Measurements from ENCODE around the gene VCP.
A peak's percentile ranks its signal among the peaks of the same experiment; 100 is the strongest.

The VCP gene

DNA sequence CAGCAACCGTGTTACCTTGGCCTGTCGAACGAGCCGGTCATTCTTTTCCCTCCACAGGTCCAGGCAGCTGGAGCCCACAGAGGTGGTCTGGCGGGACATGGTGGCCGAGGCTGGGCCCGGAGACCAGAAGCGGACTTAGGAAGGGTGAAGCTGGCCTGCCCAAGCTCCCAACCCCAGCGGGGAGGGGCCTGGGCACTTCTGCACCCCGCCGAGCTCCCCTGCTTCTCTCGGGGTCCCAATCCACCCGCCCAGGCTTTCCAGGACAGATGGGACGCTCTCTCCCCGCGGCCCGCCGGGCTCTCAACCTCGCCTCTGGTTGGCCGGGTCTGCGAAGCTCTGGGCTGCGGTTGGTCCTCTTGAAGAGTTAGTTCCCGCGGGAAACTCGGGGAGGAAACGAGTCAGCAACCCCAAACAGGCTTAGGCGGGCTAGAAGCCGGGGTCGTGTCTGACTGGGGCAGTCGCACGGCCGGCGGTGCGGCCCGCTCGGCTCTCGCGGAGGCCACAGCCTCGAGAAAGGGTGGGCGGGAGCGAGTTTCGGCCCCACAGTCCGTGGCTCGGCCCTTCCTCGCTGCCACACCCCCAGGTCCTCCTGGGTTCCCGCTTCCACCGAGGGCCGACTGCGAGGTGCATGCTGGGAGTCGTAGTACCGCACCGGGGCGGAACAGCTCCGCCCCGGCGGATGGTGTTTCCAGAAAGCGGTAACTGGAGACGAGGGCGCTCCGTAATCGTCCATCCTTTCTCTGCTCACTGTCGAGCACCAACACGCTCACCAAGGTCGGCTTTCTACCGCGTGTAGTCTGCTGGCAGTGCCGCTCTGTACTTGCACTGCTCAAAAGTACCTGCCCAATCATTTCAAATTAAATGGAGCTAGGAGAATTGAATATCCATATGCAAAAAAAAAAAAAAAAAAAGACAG is 7.3 kb upstream of the VCP start, which contains the start of gene FANCG:
Gene FANCG (minus strand): TSS at position 517 of the 916 bp plus-strand sequence. CDS start 418 bp downstream, at position 99.
- Mint-ChIP-seq H3K4me3 (peak within 1 kb of the TSS; percentile 98), H3K4me1 (ENCODE audit: low read depth) (peaks cover 24% of the 10 kb centered on the region), H3K27me3 (ENCODE audit: low read depth) (no peaks in the 10 kb centered on the region), H3K27ac (peak within 1 kb of the TSS; percentile 100), H3K9me3 (no peaks in the 10 kb centered on the region), H3K36me3 (ENCODE audit: low read depth) (peaks cover 20% of the 10 kb centered on the region)

DNA sequence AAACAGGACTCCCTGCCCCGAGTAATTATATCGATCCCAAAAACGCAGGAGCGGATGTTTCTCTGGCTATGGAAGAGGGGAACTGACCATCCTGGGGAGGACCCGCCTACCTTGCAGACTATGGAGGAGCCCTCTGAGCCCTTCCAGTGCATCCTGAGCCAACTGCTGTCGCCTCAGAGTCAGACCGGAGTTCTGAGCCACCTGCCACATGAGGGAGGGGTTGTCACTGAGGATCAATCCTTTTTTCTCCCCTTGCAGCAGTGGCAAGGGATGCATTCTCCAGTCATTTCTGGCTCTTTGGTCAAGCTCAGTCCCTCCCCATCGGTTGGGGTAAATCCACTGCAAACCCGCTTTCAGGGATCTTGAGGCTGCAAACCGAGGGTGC is 6.6 kb upstream of the VCP start:
- Mint-ChIP-seq H3K27me3 (ENCODE audit: low read depth) (no peaks in the 10 kb centered on the region), H3K4me3 (peak overlapping the region; percentile 98), H3K36me3 (ENCODE audit: low read depth) (peaks cover 23% of the 10 kb centered on the region), H3K9me3 (no peaks in the 10 kb centered on the region), H3K4me1 (ENCODE audit: low read depth) (peaks cover 27% of the 10 kb centered on the region), H3K27ac (peak overlapping the region; percentile 70)

DNA sequence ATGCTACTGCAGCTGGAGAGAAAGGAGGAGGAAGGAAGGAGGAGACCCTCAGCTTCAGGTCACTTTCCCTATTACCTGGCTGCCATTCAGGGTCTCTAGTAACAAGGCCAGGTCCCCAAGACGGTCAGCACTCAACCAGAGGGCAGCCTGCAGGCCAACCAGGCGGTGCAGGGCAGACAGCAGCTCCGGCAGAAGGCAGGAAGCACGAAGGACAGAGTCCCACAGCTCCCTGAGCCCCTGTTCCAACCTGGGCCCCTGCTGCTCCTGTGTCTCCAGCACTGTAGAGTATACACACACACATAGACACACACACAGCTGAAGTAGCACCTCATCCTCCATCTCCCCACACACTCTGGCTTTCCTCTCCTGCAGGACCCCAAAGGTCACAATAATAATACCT is 5.6 kb upstream of the VCP start:
- Mint-ChIP-seq H3K27ac (peak overlapping the region; percentile 62), H3K27me3 (ENCODE audit: low read depth) (no peaks in the 10 kb centered on the region), H3K9me3 (no peaks in the 10 kb centered on the region), H3K36me3 (ENCODE audit: low read depth) (peaks cover 29% of the 10 kb centered on the region), H3K4me1 (ENCODE audit: low read depth) (peaks cover 28% of the 10 kb centered on the region), H3K4me3 (peak overlapping the region; percentile 98)

DNA sequence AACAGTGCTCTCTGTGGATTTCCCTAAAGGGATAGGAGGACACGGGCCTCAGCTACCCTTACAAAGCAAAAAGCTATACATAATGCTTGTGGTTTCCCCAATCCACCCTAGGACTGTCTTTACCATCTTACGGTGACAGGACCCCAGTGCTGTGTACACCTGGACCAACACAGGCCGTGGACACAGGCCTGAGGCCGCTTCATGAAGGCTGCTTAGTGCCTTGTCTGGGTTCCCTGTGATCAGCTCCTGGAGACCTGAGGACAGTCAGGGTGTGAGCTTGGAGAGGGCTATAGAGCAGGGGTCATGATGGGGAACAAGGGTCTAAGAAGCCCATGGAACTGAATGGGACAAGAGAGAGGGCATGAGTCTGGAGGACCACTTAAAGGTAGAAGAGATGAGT is 4.4 kb upstream of the VCP start:
- Mint-ChIP-seq H3K4me1 (ENCODE audit: low read depth) (peaks cover 31% of the 10 kb centered on the region), H3K4me3 (no peak overlapping the region), H3K27ac (no peak overlapping the region), H3K9me3 (no peaks in the 10 kb centered on the region), H3K36me3 (ENCODE audit: low read depth) (peaks cover 29% of the 10 kb centered on the region), H3K27me3 (ENCODE audit: low read depth) (no peaks in the 10 kb centered on the region)

DNA sequence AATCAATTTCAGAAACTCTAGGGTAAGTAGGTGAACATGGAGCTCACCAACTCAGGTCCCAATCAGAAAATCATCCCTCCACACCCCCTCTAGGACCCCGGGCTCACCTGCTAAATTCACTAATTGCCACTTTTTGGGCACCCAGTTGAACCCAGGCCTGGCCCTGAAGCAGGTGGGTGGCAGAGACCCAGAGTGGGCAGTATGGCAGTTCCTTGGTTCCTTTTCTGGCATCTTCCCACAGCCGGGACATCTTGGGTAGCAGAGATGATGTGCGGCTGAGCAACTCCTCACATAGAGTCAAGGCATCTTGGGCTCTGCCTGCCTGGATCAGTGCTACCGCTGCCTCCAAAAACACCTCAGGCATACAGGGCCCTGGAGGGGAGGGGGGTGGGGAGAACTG is 2.9 kb upstream of the VCP start:
- Mint-ChIP-seq H3K9me3 (no peaks in the 10 kb centered on the region), H3K27ac (no peak overlapping the region), H3K36me3 (ENCODE audit: low read depth) (peaks cover 42% of the 10 kb centered on the region), H3K27me3 (ENCODE audit: low read depth) (no peaks in the 10 kb centered on the region), H3K4me3 (no peak overlapping the region), H3K4me1 (ENCODE audit: low read depth) (peaks cover 38% of the 10 kb centered on the region)

DNA sequence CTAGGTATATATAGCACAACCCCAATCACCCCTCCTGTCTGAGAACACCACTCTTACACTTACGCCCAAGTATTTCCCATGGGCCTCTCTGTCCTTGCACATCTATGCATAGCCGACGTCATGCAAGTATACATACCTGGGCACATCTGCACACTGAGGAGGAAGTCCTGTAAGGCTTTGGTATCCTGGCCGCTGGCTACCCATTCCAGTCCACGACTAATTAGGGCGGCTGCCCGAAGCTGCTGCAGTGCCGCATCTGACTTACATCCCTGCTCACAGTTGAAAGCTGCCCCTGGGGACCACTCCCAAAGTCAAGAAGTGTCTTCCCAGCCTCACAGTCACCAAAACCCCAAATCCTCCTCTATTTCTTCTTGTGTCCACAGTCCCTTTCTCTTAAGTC is 2.4 kb upstream of the VCP start:
- Mint-ChIP-seq H3K4me1 (ENCODE audit: low read depth) (peaks cover 42% of the 10 kb centered on the region), H3K36me3 (ENCODE audit: low read depth) (peaks cover 45% of the 10 kb centered on the region), H3K9me3 (no peaks in the 10 kb centered on the region), H3K4me3 (no peak overlapping the region), H3K27ac (peak overlapping the region; percentile 2), H3K27me3 (ENCODE audit: low read depth) (no peaks in the 10 kb centered on the region)

DNA sequence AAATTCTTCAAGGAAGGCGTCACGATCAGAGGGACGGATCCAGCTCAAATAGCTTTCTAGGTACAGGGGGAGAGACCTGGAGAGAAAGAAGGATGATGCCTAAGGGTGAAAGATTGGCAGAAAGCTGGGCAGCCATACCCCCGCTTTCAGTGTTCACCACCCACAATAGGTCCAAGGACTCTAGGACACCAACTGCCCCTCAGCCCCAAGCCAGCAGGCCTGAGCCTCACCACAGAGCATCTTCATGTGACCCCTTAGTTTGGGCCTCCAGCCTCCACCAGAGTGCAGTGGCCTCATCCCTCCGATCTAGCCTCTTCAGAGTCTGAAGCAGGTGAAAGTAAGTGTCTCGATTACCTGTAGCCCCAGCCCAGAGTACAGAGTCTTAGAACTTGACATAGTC is 1.7 kb upstream of the VCP start:
- Mint-ChIP-seq H3K4me1 (ENCODE audit: low read depth) (peaks cover 43% of the 10 kb centered on the region), H3K9me3 (no peaks in the 10 kb centered on the region), H3K36me3 (ENCODE audit: low read depth) (peaks cover 45% of the 10 kb centered on the region), H3K27me3 (ENCODE audit: low read depth) (no peaks in the 10 kb centered on the region), H3K27ac (no peak overlapping the region), H3K4me3 (no peak overlapping the region)

DNA sequence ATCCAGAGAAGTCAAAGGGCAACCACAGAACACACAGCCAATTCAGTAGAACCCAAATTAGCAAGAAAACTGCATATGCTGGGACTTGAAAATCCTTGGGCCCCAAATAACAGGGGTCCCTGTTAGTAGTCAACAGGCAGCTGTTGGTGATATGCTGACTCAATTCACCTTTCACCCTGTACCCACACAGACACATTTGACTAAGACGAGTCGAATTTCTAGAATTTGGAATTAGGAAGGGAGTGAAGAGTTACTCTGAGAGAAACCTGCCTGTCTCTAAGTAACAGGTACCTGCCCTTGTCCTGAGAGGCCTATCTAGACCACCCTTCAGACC is 821 bp upstream of the VCP start:
- Mint-ChIP-seq H3K9me3 (no peaks in the 10 kb centered on the region), H3K36me3 (ENCODE audit: low read depth) (peaks cover 49% of the 10 kb centered on the region), H3K27ac (peak overlapping the region; percentile 92), H3K4me3 (peak overlapping the region; percentile 76), H3K27me3 (ENCODE audit: low read depth) (no peaks in the 10 kb centered on the region), H3K4me1 (ENCODE audit: low read depth) (peaks cover 45% of the 10 kb centered on the region)

DNA sequence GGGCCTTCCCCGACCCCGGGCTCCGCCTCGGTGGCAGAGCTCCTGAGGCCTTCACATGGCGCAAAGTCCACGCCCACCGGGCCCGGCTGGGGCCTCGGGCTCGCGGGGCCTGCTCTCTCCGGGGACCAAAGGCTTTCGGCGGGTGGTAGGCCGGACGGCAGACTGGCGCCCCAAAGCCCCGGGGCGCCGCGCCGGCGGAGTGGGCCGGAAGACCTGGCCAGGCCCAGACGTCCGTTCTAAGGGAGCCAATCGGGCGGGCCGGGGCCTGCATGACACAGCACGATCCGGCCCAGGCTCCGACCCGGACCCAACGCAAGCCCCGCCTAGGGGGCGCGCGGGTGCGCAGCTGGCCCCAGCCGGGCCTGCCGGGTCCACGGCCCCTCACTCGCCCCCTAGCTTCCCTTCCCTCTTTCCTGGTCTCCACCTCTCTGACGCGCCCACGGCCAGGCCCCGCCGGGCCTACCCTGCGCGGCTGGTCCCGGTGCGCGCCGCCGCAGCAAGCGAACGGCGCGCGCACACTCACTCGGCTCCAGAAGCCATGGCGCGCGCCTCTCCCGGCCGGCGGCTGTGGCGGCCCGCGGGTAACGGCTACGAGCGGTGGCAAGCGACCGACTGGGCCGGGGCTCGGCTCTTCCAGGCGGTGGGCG is 488 bp downstream of the VCP start:
- peaks cover 54% of the 10 kb centered on the region for H3K36me3 Mint-ChIP-seq (ENCODE audit: low read depth)
- no peaks in the 10 kb centered on the region for H3K27me3 Mint-ChIP-seq (ENCODE audit: low read depth)
- no peaks in the 10 kb centered on the region for H3K9me3 Mint-ChIP-seq
- peaks cover 45% of the 10 kb centered on the region for H3K4me1 Mint-ChIP-seq (ENCODE audit: low read depth)
- H3K27ac Mint-ChIP-seq = peak overlapping the region; percentile 92
- peak overlapping the region; percentile 91 for H3K4me3 Mint-ChIP-seq

DNA sequence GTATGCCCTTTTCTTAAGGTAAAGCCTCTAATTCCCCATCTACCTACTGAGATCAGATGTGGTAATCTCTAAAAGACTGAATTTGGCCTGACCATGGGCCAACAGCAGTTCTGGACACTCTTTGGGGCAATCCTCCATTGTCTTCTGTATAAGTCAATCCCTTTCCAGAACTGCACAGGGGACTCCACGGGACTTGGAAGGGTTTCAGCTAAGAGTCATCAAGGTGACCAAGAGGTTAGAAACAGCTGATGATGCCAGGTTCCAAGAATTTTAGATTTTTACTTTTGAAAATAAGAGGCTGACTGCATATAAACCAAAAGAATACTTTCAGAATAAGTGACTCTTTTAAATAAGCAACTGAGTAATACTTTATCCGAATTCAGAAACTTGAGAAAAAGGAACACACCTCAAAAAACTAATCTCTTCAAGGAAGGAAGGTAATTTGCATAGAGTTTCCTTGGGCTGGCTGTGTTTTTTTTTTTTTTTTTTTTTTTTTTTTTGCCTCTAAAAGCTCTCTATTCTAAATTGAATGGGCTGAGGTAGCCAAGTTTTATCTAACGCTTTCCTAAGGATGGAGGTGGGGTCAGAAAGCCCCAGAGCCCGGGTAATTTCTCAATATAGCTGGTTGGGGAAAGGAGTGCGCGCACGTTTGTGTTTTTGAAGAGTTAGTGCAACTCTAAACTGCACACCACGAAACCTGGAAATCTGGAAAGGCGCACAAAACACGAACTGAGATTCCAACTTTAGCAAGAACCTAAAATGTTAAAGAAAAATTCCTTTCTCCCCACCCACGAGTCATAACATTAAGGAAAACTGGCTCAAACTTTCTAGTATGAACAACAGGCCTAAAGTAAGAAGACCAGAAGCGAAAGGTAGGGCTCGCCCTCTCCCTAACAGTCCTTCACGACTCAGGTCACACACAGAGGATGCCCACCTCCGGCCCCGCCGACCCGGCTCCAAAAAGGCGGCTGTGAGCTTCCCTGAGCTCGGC is 1.3 kb downstream of the VCP start:
- Mint-ChIP-seq H3K27ac (peak overlapping the region; percentile 85), H3K27me3 (ENCODE audit: low read depth) (no peaks in the 10 kb centered on the region), H3K4me3 (peak overlapping the region; percentile 91), H3K9me3 (no peaks in the 10 kb centered on the region), H3K36me3 (ENCODE audit: low read depth) (peaks cover 59% of the 10 kb centered on the region), H3K4me1 (ENCODE audit: low read depth) (peaks cover 49% of the 10 kb centered on the region)

DNA sequence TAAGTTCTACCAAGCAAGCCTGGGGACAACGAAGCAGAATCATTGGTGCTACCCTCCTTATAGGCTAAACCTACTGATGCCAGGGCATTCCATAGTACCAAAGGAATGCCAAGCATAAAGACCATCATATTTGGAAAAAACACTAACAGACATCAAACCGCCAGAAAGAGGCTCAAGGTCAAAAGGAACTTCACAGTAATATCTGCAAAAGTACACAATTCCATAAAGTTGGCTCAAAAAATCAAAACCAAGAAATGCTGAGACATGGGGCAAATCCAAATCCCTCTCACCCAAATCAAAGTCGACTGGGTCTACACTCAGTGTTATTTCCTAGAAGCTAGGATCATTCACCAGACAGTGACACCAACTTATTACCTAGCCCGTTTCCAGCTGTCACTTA is 3.4 kb downstream of the VCP start:
- H3K27ac Mint-ChIP-seq = no peak overlapping the region

DNA sequence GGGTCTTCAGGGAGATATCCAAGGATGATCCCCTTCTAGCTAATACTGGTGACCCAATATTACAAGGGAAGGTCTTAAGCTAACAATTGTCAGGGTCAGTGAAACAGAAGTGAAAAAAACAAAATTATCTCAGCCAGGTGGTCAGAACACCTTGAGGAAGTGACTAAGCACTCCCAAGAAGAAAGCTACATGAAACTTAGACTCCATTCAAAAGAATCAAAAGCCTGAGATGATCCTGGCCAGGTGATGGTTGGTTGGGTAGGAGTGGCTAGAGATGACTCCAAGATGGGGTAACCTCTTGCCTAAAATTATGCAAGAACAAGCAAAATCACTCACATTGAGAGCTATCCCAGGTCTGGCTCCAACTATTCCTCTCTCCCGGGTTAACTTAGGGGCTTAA is 5.4 kb downstream of the VCP start:
- Mint-ChIP-seq H3K27me3 (ENCODE audit: low read depth) (no peaks in the 10 kb centered on the region), H3K36me3 (ENCODE audit: low read depth) (peaks cover 65% of the 10 kb centered on the region), H3K9me3 (no peaks in the 10 kb centered on the region), H3K4me1 (ENCODE audit: low read depth) (peaks cover 39% of the 10 kb centered on the region), H3K27ac (no peak overlapping the region), H3K4me3 (no peak overlapping the region)

More for the DNA sequence above, 3.4 kb downstream of the VCP start:
- H3K9me3 Mint-ChIP-seq = no peaks in the 10 kb centered on the region
- no peaks in the 10 kb centered on the region for H3K27me3 Mint-ChIP-seq (ENCODE audit: low read depth)
- peak overlapping the region; percentile 10 for H3K4me3 Mint-ChIP-seq
- H3K4me1 Mint-ChIP-seq (ENCODE audit: low read depth) = peaks cover 44% of the 10 kb centered on the region
- H3K36me3 Mint-ChIP-seq (ENCODE audit: low read depth) = peaks cover 54% of the 10 kb centered on the region

DNA sequence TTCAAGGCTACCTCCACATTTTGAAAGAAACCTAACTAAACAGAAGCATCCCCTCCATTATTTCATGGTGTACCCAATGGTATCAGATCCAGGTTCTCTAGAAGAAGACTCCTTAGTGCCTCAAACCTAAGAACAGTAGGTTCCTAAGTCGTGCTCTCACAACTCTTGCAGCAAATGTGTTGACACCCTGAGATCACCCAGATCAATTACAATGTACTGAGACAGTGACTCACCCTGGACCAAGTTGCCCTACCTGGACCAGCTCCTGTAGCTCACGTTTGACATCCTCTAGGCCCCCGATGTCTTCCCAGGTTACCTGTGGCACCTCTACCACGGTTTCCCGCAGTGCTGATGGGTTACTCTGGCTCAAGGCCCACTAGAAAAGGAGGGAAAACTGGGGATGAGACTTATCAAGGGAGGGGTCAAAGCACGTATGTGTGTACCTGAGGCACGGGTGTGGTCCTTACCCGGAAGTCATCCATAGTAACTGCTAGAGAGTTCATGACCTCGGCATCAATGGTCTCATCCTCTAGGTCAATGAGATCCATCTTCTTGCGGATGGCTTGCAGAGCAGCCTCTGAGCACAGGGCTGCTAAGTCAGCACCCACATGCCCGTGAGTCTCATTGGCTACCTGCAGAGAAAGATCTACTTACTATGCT is 11.7 kb downstream of the VCP start:
- H3K4me1 Mint-ChIP-seq (ENCODE audit: low read depth) = no peaks in the 10 kb centered on the region
- no peak overlapping the region for H3K27ac Mint-ChIP-seq
- H3K27me3 Mint-ChIP-seq (ENCODE audit: low read depth) = no peaks in the 10 kb centered on the region
- no peaks in the 10 kb centered on the region for H3K9me3 Mint-ChIP-seq
- no peak overlapping the region for H3K4me3 Mint-ChIP-seq
- peaks cover 78% of the 10 kb centered on the region for H3K36me3 Mint-ChIP-seq (ENCODE audit: low read depth)

DNA sequence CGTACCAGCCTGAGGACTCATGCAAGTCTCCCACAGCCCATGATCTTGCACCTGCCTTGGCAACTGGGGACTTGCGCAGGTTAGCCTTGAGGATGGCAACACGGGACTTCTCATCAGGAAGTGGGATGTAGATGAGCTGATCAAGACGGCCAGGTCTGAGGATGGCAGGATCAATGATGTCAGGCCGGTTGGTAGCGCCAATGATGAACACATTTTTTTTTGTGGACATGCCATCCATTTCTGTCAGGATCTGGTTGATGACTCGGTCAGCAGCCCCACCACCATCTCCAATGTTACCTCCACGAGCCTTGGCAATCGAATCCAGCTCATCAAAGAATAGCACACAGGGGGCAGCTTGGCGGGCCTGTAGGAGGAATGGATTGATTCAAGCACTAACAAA is 13.0 kb downstream of the VCP start:
- Mint-ChIP-seq H3K27ac (no peak overlapping the region), H3K36me3 (ENCODE audit: low read depth) (peaks cover 75% of the 10 kb centered on the region), H3K9me3 (no peaks in the 10 kb centered on the region), H3K4me1 (ENCODE audit: low read depth) (peaks cover 2% of the 10 kb centered on the region), H3K27me3 (ENCODE audit: low read depth) (no peaks in the 10 kb centered on the region), H3K4me3 (no peak overlapping the region)
